GM10248 (cell line): Measurements from ENCODE around the gene OAS2.

ENCODE experiments used
- CTCF ChIA-PET: fragments of 300-600 bp; sonication (Branson Sonifier 250); formaldehyde crosslinking; extraction: SDS; loops from one replicate; lab custom pipeline; 2021; ENCODE audit warnings: antibody characterized with exemption; lab: Yijun Ruan, JAX
- POLR2A ChIA-PET: fragments of 350-650 bp; sonication (Branson Sonifier 250); formaldehyde crosslinking; extraction: SDS; loops from one replicate; lab custom pipeline; 2020; ENCODE audit warnings: antibody characterized with exemption; lab: Yijun Ruan, JAX
- DNase-seq: peaks from one replicate; pipeline ENCODE4 v3.0.0; 2012; ENCODE audit errors: extremely low spot score
- TF ChIP-seq, protein P1 (sequence below): IDR thresholded peaks from 2 replicates; pipeline ENCODE4 v1.5.1; 2012; ENCODE audit warnings: mild to moderate bottlenecking, low read depth; ENCODE audit errors: extremely low read depth, missing control alignments, control extremely low read depth

The OAS2 gene

DNA sequence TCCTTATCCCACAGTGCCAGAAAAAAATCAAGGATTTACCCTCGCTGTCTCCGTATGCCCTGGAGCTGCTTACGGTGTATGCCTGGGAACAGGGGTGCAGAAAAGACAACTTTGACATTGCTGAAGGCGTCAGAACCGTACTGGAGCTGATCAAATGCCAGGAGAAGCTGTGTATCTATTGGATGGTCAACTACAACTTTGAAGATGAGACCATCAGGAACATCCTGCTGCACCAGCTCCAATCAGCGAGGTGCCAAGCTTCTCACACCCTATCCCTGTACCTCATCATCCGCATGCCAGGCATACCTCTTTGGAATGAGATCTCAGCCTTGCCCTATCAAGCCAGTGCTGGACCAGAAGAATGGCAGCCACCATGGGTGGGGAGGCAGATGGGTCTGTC lies 19.2 kb downstream of the OAS2 start:
- DNase-seq: no peak
- ChIA-PET CTCF (interaction anchor here (0.9 to 1.8 kb wide), 4 partner anchors 9 to 101 kb away, joined by 3 to 6 read pairs (median 4); no protein-coding TSS in a partner anchor), POLR2A (no interaction called here)
- TF ChIP-seq, protein P1, sequence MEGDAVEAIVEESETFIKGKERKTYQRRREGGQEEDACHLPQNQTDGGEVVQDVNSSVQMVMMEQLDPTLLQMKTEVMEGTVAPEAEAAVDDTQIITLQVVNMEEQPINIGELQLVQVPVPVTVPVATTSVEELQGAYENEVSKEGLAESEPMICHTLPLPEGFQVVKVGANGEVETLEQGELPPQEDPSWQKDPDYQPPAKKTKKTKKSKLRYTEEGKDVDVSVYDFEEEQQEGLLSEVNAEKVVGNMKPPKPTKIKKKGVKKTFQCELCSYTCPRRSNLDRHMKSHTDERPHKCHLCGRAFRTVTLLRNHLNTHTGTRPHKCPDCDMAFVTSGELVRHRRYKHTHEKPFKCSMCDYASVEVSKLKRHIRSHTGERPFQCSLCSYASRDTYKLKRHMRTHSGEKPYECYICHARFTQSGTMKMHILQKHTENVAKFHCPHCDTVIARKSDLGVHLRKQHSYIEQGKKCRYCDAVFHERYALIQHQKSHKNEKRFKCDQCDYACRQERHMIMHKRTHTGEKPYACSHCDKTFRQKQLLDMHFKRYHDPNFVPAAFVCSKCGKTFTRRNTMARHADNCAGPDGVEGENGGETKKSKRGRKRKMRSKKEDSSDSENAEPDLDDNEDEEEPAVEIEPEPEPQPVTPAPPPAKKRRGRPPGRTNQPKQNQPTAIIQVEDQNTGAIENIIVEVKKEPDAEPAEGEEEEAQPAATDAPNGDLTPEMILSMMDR: no peak

DNA sequence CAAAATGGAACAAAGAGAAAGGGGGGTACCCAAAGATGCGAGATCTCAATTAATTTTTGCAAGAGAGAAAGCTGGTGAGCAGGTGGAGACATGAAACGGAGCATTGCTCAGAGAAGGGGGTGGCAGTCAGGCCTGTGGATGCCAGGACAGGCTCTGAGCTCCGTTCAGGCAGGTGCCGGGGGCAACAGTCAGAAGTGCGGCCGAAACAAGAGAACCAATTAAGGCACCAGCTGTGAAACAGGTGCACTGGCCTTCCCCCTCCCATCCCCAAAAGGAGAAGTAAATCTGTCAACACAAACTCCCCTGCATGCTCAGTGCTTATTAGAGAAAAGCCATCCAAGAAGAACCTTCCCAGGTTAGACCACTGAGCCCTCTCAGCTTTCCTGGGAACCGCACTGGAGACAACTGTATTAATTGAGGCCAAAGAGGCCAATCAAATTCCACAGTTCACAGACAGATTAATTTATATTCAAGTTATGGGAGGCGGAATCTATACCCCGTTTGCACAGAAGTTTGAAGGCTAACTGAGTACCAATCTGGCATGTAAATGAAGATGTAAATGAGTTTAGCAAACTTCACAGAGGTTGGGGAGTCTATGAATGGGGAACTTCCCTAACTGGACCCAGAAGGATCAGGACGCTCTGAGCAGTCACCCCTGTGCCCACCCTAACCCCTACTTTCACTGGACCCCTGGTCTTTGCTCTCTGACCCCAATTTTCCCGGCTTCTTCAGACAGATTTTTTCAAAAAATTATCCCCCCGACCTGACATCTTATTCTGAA lies 20.9 kb downstream of the OAS2 start:
- ChIA-PET CTCF (interaction anchor here (1.2 kb wide), 1 partner anchor 175 kb away, joined by 3 read pairs; no protein-coding TSS in a partner anchor), POLR2A (no interaction called here)
- TF ChIP-seq, protein P1: no peak
- peak; percentile 68 for DNase-seq

DNA sequence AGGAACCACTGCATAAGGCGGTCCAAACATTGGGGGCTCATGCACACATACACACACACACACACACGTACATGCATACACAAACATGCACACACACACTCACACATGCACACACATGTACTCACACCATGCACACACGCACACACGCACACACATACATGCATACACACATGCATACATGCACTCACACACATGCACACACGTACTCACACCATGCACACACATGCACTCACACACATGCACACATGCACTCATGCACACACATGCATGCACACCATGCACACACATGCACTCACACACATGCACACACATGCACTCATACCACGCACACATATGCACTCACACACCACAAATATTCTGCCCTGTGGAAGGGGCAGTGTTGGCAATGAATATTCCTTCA lies 22.1 kb downstream of the OAS2 start:
- POLR2A ChIA-PET: interaction anchor here (0.6 kb wide), 1 partner anchor 1162 kb away, joined by 5 read pairs; no protein-coding TSS in a partner anchor

DNA sequence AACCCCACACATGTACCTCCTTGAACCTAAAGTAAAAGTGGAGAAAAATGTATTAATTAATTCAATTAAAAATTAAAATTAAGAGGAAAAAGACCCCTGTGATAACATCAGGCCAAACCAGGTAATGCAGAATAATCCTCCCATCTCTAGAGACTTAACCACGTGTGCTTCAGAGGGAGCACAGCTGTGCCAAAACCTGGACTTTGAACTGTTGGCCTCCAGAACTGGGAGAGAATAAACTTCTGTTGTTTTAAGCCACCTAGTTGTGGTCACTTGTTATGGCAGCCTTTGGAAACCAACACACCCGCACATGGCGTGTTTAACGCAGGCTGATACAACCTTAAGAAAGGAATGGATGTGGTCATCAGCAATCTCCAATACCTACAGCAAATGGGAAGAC lies 23.8 kb downstream of the OAS2 start:
- ChIA-PET CTCF (interaction anchor here (1.5 kb wide), 1 partner anchor 9 kb away, joined by 4 read pairs; no protein-coding TSS in a partner anchor), POLR2A (no interaction called here)
- TF ChIP-seq, protein P1: no peak
- no peak for DNase-seq

More for the DNA sequence above, 22.1 kb downstream of the OAS2 start:
- TF ChIP-seq, protein P1: no peak
- CTCF ChIA-PET: interaction anchor here (1.3 kb wide), 1 partner anchor 174 kb away, joined by 3 read pairs; no protein-coding TSS in a partner anchor
- DNase-seq: no peak

DNA sequence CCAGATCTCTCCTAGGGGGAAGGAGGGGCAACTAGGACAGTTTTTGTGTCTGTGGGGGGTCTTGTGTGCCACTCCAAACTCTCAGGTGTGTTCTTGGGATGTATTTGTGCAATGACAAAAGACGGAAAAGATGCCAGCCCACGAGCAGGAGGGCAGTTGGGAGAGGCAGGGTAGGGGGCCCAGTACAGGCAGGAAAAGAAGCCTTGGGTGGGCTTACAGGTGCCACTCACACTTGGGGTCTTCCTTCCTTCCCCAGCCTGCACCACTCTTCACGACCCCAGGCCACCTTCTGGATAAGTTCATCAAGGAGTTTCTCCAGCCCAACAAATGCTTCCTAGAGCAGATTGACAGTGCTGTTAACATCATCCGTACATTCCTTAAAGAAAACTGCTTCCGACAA lies 24.4 kb downstream of the OAS2 start:
- TF ChIP-seq, protein P1: no peak
- CTCF ChIA-PET: interaction anchor here (1.1 to 1.5 kb wide), 2 partner anchors 10 to 46 kb away, joined by 3 to 4 read pairs; no protein-coding TSS in a partner anchor
- no peak for DNase-seq
- POLR2A ChIA-PET: no interaction called here

DNA sequence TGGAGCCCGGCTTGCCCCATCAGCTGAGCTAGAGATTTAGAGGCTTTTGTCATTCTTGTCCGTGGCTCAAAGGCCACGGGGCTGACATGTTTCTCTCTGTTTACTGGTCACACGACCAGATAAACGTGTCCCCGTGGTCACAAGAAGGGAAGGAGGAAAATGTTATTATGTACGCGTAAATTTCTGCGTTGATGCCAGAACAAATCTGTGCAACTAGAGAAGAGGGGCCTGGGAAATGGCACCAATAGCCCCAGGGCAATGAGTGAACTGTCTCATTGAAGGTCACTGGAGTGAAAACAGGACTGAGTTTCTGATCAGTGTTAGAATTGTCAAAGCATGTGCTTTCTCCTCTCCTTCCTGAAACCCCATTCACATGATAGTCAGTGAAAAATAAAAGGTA lies 25.3 kb downstream of the OAS2 start:
- DNase-seq: no peak
- ChIA-PET POLR2A (no interaction called here), CTCF (interaction anchor here (1.0 to 1.5 kb wide), 3 partner anchors 11 to 45 kb away, joined by 3 to 4 read pairs (median 3); no protein-coding TSS in a partner anchor)
- TF ChIP-seq, protein P1: no peak
